Suprapubic skin (tissue), 4 donors: Measurements from ENCODE around the gene BRINP2.

Experiments used
- POLR2A ChIP-seq, 2 donors: fragments of 450-650 bp; IDR thresholded peaks; one replicate each; pipeline ENCODE4 v1.6.1; 2017; ENCODE audit warnings: antibody characterized with exemption in 2 of 2, mild to moderate bottlenecking in 2 of 2, moderate library complexity in 2 of 2
- POLR2AphosphoS5 ChIP-seq, 3 donors: sonication (generic); formaldehyde crosslinking; IDR thresholded peaks; one replicate each; pipeline ENCODE4 v1.6.1; 2017; ENCODE audit warnings: antibody characterized with exemption in 3 of 3
- TF ChIP-seq, protein P1 (sequence below), 2 donors: fragments of 200-600 bp in 1 of 2; fragments of 450-650 bp in 1 of 2; sonication (generic) in 1 of 2; IDR thresholded peaks; one replicate each; pipeline ENCODE4 v1.5.1; 2016 to 2019; ENCODE audit warnings: antibody characterized with exemption in 2 of 2, mild to moderate bottlenecking in 1 of 2, moderate library complexity in 1 of 2

DNA sequence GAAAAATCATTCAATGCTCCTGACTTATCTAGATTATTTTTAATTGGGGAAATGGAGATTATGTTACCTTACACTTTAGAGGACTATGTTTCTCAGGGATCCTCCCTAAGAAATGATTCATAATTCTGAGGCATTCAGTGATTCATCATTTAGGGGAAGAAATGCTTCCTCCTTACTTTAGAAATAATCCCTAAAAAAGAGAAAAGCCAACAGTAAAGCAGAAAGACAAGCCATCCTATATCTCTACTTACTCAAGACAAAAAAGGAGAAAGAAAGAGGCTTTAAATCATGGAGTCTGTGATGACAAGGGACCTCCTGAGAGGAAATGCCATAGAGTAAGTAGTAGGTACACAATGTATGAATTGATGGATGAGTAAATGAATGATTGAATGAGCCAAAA is 137.0 kb downstream of the BRINP2 start:
- TF ChIP-seq, protein P1, sequence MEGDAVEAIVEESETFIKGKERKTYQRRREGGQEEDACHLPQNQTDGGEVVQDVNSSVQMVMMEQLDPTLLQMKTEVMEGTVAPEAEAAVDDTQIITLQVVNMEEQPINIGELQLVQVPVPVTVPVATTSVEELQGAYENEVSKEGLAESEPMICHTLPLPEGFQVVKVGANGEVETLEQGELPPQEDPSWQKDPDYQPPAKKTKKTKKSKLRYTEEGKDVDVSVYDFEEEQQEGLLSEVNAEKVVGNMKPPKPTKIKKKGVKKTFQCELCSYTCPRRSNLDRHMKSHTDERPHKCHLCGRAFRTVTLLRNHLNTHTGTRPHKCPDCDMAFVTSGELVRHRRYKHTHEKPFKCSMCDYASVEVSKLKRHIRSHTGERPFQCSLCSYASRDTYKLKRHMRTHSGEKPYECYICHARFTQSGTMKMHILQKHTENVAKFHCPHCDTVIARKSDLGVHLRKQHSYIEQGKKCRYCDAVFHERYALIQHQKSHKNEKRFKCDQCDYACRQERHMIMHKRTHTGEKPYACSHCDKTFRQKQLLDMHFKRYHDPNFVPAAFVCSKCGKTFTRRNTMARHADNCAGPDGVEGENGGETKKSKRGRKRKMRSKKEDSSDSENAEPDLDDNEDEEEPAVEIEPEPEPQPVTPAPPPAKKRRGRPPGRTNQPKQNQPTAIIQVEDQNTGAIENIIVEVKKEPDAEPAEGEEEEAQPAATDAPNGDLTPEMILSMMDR (IDR thresholded peaks at IDR 0.05), result no peak
- no peak for TF ChIP-seq POLR2A (IDR thresholded peaks at IDR 0.05)
- no peak for TF ChIP-seq POLR2AphosphoS5 (IDR thresholded peaks at IDR 0.05)
